K562 (cell line): Measurements from ENCODE around the gene KRTAP10-9. TPM values are rescaled to one million over a fixed set of nuclear protein-coding genes. Genes with fewer than 3 reads are reported as not detected.

Experiments used
- ASH1L ChIP-seq: fragments of 450-650 bp; IDR thresholded peaks from 2 replicates; pipeline ENCODE4 v1.6.1; 2018; ENCODE audit warnings: borderline replicate concordance, mild to moderate bottlenecking, low read depth; ENCODE audit not compliant: partially characterized antibody
- BCLAF1 ChIP-seq, 2 experiments: fragments of 450-650 bp in 1 of 2; IDR thresholded peaks; 2 replicates each; pipeline ENCODE4 v1.6.1; 2011 to 2017; ENCODE audit warnings: low read depth in 2 of 2, antibody characterized with exemption in 1 of 2, borderline replicate concordance in 1 of 2, low read length in 1 of 2, mild to moderate bottlenecking in 1 of 2, mixed read lengths in 1 of 2; ENCODE audit not compliant: control insufficient read depth in 1 of 2
- BCOR ChIP-seq: fragments of 450-650 bp; IDR thresholded peaks from 2 replicates; pipeline ENCODE4 v1.6.1; 2016
- CEBPB ChIP-seq: fragments of 450-650 bp; IDR thresholded peaks from 2 replicates; pipeline ENCODE4 v1.6.1; 2016; ENCODE audit warnings: missing genetic modification characterization, missing compliant biosample characterization
- CGGBP1 ChIP-seq: fragments of 250-450 bp; sonication (Bioruptor Pico); IDR thresholded peaks from 2 replicates; pipeline ENCODE4 v1.9.0; 2021; ENCODE audit warnings: mild to moderate bottlenecking
- ELK1 ChIP-seq: sonication (generic); formaldehyde crosslinking; IDR thresholded peaks from 2 replicates; pipeline ENCODE4 v1.8.1; 2022; ENCODE audit warnings: missing genetic modification reagents
- IFI16 ChIP-seq: fragments of 250-450 bp; sonication (Bioruptor Pico); IDR thresholded peaks from 2 replicates; pipeline ENCODE4 v2.1.2; 2022; ENCODE audit warnings: mild to moderate bottlenecking, inconsistent platforms
- IRF9 ChIP-seq: fragments of 450-650 bp; IDR thresholded peaks from 2 replicates; pipeline ENCODE4 v1.6.1; 2016; ENCODE audit warnings: missing biosample characterization, missing genetic modification characterization
- KLF1 ChIP-seq: fragments of 450-650 bp; IDR thresholded peaks from 2 replicates; pipeline ENCODE4 v1.6.1; 2016; ENCODE audit warnings: missing genetic modification characterization, missing compliant biosample characterization
- PYGO2 ChIP-seq: fragments of 450-650 bp; IDR thresholded peaks from 2 replicates; pipeline ENCODE4 v1.6.1; 2016; ENCODE audit warnings: mild to moderate bottlenecking, missing genetic modification characterization, moderate library complexity, missing compliant biosample characterization
- ZBTB17 ChIP-seq: fragments of 450-650 bp; formaldehyde crosslinking; IDR thresholded peaks from 2 replicates; pipeline ENCODE4 v1.4.0; 2020; ENCODE audit warnings: mild to moderate bottlenecking
- ZNF165 ChIP-seq: fragments of 250-450 bp; sonication (Bioruptor Pico); IDR thresholded peaks from 2 replicates; pipeline ENCODE4 v1.4.0; 2020; ENCODE audit warnings: borderline replicate concordance
- ZNF175 ChIP-seq: fragments of 200-800 bp; sonication (Bioruptor generic); IDR thresholded peaks from 2 replicates; pipeline ENCODE4 v1.6.1; 2016; ENCODE audit warnings: low read depth, mild to moderate bottlenecking, missing genetic modification characterization, missing compliant biosample characterization
- ZNF184 ChIP-seq: sonication (generic); formaldehyde crosslinking; IDR thresholded peaks from 2 replicates; pipeline ENCODE4 v1.5.0; 2020; ENCODE audit warnings: missing genetic modification reagents
- ZNF436 ChIP-seq: fragments of 250-450, 450-650 bp; sonication (Bioruptor Pico); formaldehyde crosslinking; IDR thresholded peaks from 2 replicates; pipeline ENCODE4 v1.7.0; 2020; ENCODE audit warnings: mild to moderate bottlenecking
- polyA plus RNA-seq, 8 experiments: library from polyadenylated mRNA; depleted of rRNA in 4 of 8; stranded (reverse) in 5 of 8; unstranded in 3 of 8; fragments of >200 nt; fragmentation: Nextera tagmentation in 2 of 8; fragmentation: Illumina TruSeq in 1 of 8; extraction: Ambion mirVana in 2 of 8; extraction: Trizol in 1 of 8; gene quantifications; 2 replicates each; pipeline versions ENCODE4 v1.2.1 to v1.2.3, GENCODE V29; 2011 to 2014; ENCODE audit warnings: inconsistent platforms in 1 of 8, missing spikeins in 1 of 8
- total RNA-seq, 7 experiments: library from RNA; depleted of rRNA in 6 of 7; stranded (reverse); fragments of >200 nt in 6 of 7; fragmentation: Illumina TruSeq in 2 of 7; extraction: Trizol in 2 of 7; gene quantifications; 2 replicates each; pipeline versions ENCODE4 v1.2.1 to v1.2.3, GENCODE V29; 2011 to 2021; ENCODE audit warnings: low replicate concordance in 1 of 7
- TF ChIP-seq, protein P1 (sequence below): fragments of 250-450 bp; sonication (Bioruptor Pico); IDR thresholded peaks from 2 replicates; pipeline ENCODE4 v1.4.0; 2020; ENCODE audit warnings: mild to moderate bottlenecking, moderate library complexity
- TF ChIP-seq, protein P2 (sequence below): fragments of 450-650 bp; formaldehyde crosslinking; IDR thresholded peaks from 2 replicates; pipeline ENCODE4 v1.4.0; 2022; ENCODE audit warnings: mild to moderate bottlenecking, moderate library complexity

Gene KRTAP10-9
- total and polyA plus RNA-seq, 9 of the 15 experiments (the other 6 are each of a cell fraction or from before 2014, with no cell fraction given), result not detected

GRCh38 chr21:44593598-44594405, 33.1 kb upstream of the KRTAP10-9 start (continued):
- TF ChIP-seq, protein P1, sequence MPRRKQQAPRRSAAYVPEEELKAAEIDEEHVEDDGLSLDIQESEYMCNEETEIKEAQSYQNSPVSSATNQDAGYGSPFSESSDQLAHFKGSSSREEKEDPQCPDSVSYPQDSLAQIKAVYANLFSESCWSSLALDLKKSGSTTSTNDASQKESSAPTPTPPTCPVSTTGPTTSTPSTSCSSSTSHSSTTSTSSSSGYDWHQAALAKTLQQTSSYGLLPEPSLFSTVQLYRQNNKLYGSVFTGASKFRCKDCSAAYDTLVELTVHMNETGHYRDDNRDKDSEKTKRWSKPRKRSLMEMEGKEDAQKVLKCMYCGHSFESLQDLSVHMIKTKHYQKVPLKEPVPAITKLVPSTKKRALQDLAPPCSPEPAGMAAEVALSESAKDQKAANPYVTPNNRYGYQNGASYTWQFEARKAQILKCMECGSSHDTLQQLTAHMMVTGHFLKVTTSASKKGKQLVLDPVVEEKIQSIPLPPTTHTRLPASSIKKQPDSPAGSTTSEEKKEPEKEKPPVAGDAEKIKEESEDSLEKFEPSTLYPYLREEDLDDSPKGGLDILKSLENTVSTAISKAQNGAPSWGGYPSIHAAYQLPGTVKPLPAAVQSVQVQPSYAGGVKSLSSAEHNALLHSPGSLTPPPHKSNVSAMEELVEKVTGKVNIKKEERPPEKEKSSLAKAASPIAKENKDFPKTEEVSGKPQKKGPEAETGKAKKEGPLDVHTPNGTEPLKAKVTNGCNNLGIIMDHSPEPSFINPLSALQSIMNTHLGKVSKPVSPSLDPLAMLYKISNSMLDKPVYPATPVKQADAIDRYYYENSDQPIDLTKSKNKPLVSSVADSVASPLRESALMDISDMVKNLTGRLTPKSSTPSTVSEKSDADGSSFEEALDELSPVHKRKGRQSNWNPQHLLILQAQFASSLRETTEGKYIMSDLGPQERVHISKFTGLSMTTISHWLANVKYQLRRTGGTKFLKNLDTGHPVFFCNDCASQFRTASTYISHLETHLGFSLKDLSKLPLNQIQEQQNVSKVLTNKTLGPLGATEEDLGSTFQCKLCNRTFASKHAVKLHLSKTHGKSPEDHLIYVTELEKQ, result no peak
- TF ChIP-seq ZNF165, result no peak
- TF ChIP-seq, protein P2, sequence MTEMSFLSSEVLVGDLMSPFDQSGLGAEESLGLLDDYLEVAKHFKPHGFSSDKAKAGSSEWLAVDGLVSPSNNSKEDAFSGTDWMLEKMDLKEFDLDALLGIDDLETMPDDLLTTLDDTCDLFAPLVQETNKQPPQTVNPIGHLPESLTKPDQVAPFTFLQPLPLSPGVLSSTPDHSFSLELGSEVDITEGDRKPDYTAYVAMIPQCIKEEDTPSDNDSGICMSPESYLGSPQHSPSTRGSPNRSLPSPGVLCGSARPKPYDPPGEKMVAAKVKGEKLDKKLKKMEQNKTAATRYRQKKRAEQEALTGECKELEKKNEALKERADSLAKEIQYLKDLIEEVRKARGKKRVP (CRISPR knock-in tag), result no peak
- TF ChIP-seq BCOR, result peak; percentile 81
- TF ChIP-seq CEBPB (tag), result peak; percentile 83
- no peak; the same call in 1 of the 2 replicates for TF ChIP-seq KLF1
- no peak for TF ChIP-seq ZNF175 (CRISPR knock-in tag)
- no peak for TF ChIP-seq IFI16 (CRISPR knock-in tag)
- no peak; the same call in none of the 2 replicates for TF ChIP-seq PYGO2 (tag)
- no peak for TF ChIP-seq ASH1L
- no peak for TF ChIP-seq ZNF184
- TF ChIP-seq BCLAF1 (IDR thresholded peaks at IDR 0.05; ENCODE audit: borderline replicate concordance in 1 of 2, control insufficient read depth in 1 of 2, low read depth in 2 of 2, low read length in 1 of 2), result no peak
- no peak for TF ChIP-seq CGGBP1 (CRISPR knock-in tag)
- no peak for TF ChIP-seq ZBTB17
- TF ChIP-seq IRF9 (tag), result no peak; the same call in 1 of the 2 replicates
- no peak for TF ChIP-seq ZNF436 (CRISPR knock-in tag)
- no peak for TF ChIP-seq ELK1 (CRISPR knock-in tag)
